ENCODE measurements around the gene GPATCH2L.

Gene GPATCH2L

DNA sequence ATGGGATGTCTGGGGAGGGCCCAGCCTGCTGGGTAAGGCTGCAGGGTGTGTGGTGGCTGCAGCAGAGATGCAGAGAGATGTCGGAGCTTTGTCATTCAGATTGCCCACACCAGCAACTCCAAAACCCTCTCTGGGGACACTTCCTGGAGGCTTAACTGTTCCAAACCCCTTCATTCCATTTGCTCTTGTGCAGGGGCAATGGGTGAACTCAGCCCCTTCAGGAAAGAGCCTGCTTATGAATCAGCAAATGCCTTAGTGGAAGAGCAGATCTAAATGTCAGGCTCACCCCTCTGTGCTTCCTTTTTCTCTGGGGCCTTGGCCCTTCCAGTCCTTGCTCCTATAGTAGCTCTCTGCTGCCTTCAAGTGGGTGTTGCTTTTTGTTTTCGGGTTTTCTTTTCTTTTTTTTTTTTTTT lies 36.7 kb upstream of the GPATCH2L start:
- no peak for DNase-seq (ENCODE audit: low read depth)
- TF ChIP-seq, protein P1, sequence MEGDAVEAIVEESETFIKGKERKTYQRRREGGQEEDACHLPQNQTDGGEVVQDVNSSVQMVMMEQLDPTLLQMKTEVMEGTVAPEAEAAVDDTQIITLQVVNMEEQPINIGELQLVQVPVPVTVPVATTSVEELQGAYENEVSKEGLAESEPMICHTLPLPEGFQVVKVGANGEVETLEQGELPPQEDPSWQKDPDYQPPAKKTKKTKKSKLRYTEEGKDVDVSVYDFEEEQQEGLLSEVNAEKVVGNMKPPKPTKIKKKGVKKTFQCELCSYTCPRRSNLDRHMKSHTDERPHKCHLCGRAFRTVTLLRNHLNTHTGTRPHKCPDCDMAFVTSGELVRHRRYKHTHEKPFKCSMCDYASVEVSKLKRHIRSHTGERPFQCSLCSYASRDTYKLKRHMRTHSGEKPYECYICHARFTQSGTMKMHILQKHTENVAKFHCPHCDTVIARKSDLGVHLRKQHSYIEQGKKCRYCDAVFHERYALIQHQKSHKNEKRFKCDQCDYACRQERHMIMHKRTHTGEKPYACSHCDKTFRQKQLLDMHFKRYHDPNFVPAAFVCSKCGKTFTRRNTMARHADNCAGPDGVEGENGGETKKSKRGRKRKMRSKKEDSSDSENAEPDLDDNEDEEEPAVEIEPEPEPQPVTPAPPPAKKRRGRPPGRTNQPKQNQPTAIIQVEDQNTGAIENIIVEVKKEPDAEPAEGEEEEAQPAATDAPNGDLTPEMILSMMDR (IDR thresholded peaks at IDR 0.05; ENCODE audit: low read depth, low read length, missing control alignments), result no peak
- H3K4me3 ChIP-seq (ENCODE audit: low read depth, low read length), result no peak overlapping the region

DNA sequence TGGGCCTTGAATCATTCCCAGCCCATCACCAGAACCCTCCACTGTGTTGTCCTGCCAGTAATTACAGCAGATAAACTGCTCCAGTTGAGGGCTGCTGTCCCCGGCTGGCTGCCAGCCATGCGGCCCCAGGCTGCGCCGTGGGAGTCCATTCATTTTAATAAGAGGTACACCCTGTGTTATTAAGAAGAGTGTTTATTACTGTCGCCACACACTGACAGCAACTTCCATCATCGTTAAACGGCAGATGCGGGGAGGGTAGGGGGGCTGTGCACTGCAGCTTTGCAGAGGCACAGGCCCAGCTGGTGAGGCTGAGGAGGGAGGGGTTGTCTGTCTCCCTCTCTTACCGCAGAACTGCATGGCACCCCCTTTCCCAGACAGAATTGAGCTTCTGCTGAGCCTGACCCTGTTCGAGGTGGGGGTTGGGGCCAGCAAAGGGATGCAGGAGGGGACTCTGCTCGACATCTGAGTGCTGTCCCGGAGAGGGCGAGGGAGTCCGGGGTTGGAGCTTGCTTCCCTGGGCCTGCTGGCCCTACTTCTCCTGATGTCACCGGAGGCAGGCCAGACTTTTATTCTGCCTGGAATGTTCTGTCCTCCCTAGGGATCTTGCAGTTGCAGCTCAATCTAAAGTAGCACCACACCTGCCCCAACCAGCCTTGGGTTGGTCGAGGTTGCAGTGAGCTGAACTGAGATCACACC lies 33.8 kb upstream of the GPATCH2L start:
- no peak for DNase-seq (ENCODE audit: low read depth)
- no peak overlapping the region for H3K4me3 ChIP-seq (ENCODE audit: low read depth, low read length)
- TF ChIP-seq, protein P1 (IDR thresholded peaks at IDR 0.05; ENCODE audit: low read depth, low read length, missing control alignments), result no peak

DNA sequence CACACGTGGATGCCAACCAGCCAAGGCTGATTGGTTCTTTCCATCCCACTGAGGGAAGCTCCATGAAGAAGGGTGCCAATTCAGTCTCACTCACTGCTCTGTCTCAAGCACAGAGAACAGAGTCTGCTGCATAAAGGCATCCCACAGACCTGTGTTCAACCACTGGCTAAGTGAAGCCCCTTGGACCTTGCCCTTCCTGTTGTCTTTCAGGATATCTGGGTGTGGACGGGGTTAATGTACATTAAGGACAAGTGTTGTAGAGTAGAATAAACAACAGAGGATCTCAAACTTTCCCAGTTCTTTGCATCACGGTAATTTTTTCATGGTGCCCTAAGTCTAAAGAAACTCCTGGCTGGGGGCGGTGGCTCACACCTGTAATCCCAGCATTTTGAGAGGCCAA lies 33.1 kb upstream of the GPATCH2L start:
- TF ChIP-seq, protein P1 (IDR thresholded peaks at IDR 0.05; ENCODE audit: low read depth, low read length, missing control alignments), result no peak
- no peak overlapping the region for H3K4me3 ChIP-seq (ENCODE audit: low read depth, low read length)
- DNase-seq (ENCODE audit: low read depth), result no peak

DNA sequence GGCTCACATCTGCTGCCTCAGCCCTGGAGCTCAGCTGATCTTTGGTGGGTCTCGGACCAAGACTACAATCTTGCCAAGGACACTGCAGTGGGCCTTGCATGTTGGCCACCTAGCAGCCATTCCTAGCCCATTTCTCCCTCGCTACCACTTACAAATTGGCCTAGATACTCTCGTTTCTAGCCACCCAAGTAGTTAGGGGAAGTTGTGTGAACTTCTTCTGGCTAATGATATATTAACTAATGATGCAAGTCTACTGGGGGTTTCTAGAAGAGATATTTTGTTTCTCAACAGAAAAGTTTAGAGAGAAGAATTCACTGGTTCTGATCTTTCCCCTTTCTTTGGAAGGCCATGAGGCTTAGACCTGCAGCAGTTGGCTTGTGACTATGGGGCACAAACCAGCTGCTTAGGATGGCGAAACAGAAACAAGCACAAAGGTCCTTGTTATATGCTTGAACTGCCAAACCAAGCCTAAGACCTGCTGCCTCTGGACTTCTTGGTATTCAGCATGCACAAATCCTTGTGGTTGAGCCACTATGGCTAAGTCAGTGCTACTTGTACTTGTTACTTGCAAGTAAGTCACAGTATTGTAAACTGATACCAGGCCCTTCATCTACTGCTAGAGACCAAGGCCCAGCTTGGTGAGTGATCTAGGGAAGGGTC lies 30.5 kb upstream of the GPATCH2L start:
- no peak overlapping the region for H3K4me3 ChIP-seq (ENCODE audit: low read depth, low read length)
- TF ChIP-seq, protein P1 (IDR thresholded peaks at IDR 0.05; ENCODE audit: low read depth, low read length, missing control alignments), result no peak
- no peak for DNase-seq (ENCODE audit: low read depth)

DNA sequence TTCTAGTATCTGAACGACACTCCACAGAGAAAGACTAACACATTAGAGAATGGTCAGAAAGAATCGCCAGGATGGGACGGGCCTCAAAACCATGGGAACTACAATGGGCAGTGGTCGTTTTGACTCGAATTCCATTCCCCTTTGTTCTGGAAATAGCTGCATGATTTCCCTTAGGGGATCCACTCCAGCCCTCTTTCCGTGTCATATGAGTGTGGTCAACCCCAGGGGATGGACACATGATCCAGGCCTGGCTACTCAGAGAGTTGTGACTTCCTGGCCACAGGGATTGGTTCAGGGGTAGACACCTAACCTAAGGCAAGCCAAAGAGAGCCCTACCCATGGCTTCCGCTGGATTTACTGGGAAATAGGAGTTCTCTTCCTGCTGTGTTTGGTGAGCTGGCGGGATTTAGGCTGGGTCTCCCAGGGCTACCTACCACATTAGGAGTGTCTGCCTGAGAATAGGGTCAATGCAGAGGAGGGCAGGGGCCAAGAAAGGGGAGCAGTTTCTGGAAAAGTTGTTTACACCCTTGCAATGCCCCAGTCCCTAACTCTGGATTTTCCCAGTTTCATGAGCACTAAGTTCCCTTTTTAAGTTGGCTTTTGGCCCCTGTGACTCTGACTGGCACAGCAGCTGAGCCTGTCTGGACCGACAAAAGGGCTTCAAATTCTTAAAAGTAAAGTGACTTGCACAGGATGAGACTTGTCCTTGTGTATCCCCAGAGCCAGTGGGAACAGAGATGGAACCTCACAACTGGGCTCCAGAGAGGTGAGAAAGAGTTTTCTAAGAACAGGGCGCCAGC lies 28.1 kb upstream of the GPATCH2L start:
- TF ChIP-seq, protein P1 (IDR thresholded peaks at IDR 0.05; ENCODE audit: low read depth, low read length, missing control alignments), result no peak
- no peak for DNase-seq (ENCODE audit: low read depth)
- H3K4me3 ChIP-seq (ENCODE audit: low read depth, low read length), result no peak overlapping the region

DNA sequence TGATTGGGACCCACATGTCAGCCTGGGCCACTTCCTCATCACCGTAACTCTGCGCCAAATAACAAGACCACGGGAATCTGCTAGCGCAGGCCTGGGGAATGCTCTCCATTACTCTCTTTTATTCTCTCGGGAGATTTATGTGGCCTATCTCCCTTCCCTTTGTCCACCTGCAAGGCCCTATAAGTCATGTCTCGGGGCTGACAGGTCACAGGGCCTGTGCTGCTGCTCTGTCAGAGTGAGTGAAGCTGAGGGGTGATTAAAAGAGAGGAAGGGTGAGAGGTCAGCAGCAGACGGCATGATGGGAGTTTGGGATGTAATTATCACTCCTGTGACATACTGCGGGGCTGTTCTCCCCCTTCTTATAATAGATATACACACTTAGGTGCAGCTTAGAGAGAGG lies 26.2 kb upstream of the GPATCH2L start:
- DNase-seq (ENCODE audit: low read depth), result no peak

More for the DNA sequence above, 26.2 kb upstream of the GPATCH2L start:
- TF ChIP-seq, protein P1 (IDR thresholded peaks at IDR 0.05; ENCODE audit: low read depth, low read length, missing control alignments), result no peak
- no peak overlapping the region for H3K4me3 ChIP-seq (ENCODE audit: low read depth, low read length)
